Adrenal gland (tissue), 5 donors: ENCODE results near the gene TRAF6.

ENCODE experiments used
- CTCF ChIP-seq, 6 experiments: fragments of 450-650 bp in 4 of 6; fragments of 200-600 bp in 2 of 6; sonication (generic) in 1 of 6; IDR thresholded peaks; 1 replicate in 5 of 6; 2 replicates in 1 of 6; pipeline versions ENCODE4 v1.5.1 to v1.8.0; 2016 to 2021; ENCODE audit warnings: antibody characterized with exemption in 6 of 6, mild to moderate bottlenecking in 2 of 6, moderate library complexity in 1 of 6
- POLR2A ChIP-seq, 2 donors: fragments of 450-650 bp; IDR thresholded peaks; one replicate each; pipeline ENCODE4 v1.6.1; 2017; ENCODE audit warnings: antibody characterized with exemption in 2 of 2, mild to moderate bottlenecking in 2 of 2, moderate library complexity in 1 of 2
- donor health status: DM: no; HTN: no; CAD: no.

- TF ChIP-seq CTCF (IDR thresholded peaks at IDR 0.05) (no peak), POLR2A (IDR thresholded peaks at IDR 0.05) (no peak)
Measured at GRCh38 chr11:36480833-36481232, 29.2 kb downstream of the TRAF6 start.
